NCI-H2107 treated with DMSO at 0.1 percent for 48 hours (cell line): ENCODE measurements around the gene GMNC.
A peak's percentile ranks its signal among the peaks of the same experiment; 100 is the strongest.
"Not testable (repeated sequence)": the region's sequence is repeated elsewhere in the genome, so short reads cannot be mapped to it uniquely, and the experiment has no call there.

ENCODE experiments used
- DNase-seq: peaks from one replicate; lab custom pipeline; 2025; ENCODE audit not compliant: unreplicated experiment; lab: John Stamatoyannopoulos, UW

The GMNC gene, protein sequence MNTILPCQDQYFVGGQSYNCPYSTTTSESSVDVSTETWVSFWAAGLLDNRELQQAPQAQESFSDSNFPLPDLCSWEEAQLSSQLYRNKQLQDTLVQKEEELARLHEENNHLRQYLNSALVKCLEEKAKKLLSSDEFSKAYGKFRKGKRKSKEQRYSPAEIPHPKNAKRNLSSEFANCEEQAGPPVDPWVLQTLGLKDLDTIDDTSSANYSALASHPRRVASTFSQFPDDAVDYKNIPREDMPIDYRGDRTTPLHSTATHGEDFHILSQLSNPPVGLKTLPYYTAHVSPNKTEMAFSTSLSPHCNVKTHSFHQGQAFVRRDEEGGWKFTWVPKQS

DNA sequence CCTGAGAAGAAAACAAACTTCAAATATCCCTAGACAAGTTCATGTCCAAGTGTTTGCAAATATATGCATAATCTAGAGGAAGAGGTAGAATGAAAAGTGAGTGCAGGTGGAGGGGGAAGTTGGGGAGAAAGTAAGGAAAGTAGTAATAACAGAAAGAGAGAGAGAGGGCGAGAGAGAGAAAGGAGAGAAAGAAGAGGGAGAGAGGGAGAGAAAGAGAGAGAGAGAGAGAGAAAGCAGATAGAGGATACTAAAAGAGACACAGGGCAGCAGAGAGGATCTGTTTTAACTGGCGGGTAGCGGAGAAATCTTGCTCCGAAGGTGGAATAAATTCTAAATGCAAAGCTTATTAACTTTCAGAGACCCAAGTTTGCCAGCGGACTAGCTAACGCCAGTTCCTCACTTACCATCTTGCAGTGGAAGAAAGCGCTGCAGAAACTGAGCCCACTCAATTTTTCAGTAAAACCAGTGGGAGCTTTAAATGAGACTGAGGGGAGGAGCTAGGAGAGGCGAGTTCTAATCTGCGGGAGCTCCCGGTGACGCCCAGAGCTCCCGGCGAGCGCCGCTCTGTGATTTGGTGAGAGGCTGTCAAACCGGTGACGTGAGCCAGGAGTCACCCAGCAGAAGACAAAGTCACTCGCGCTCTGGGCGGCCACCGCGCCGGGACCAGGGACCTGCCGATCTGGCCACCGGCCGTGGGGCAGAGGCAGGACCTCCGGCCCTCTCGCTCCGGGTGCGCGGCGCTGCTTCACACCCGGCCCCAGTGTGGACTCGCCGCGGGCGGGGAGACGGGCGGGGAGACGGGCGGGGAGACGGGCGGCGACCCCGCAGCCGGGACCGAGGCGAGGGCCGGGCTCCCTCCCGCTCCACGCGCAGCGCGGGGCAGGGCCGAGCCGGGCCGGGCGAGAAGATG, at the start of gene GMNC:
TSS of gene GMNC (minus strand) at position 486 of the 910 bp plus-strand sequence. CDS start at position 407, 79 bp downstream.
- no peak for DNase-seq

DNA sequence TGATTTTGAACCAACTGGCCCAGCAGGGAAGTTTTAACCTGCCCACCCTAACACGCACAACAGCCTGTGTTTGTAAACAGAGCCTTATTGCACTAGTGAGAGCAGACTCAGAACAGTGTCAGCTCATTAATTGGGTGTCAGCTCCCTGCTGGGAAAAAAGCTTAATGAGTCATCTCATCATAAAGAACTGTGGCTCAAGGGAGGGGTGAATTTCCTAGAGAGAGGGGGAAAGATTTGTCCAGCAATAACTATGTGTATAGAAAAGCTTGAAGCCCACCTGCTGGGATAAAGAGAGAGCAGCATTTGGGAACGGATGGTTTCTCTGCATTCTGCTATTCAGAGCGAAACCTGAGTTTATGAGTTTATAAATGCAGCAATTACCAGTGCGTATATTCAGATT, 48.9 kb upstream of the GMNC start:
- no peak for DNase-seq

DNA sequence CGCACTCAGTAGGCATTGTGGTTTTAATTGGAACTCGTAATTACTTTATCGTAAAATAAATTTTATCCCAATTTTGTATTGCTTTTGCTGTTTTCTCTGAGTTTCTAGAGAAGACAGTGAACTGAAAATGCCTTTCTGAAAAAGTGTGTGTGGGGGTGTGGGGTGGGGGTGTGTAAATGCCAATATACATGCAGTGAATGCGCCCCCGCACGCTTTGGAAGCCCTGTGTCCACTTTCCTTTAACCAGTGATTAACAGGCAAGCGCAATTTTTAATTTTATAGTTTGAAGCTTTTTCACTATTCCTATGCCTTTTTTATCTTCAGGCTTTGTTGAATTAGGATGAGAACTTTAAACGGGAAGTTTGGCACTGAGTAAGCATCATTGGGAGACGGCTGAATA, 47.4 kb upstream of the GMNC start:
- no peak for DNase-seq

DNA sequence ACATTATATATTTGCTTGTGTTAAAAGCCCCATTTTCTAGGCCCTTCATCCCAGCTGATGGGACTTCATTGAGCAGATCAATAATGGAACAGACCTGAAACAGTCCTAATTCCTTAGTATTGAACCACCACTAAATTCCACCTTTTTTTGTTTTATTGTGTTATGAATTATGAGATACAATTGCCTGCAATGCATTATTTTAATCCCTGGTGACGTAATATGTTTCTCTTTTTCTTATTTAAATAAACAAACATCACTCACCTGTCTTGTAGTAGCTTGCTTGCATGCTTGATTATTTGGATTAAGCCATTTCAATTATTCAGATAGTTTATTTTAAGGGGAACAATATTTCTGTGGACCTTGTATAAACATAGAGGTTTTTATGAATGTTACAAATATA, 40.7 kb upstream of the GMNC start:
- no peak for DNase-seq

DNA sequence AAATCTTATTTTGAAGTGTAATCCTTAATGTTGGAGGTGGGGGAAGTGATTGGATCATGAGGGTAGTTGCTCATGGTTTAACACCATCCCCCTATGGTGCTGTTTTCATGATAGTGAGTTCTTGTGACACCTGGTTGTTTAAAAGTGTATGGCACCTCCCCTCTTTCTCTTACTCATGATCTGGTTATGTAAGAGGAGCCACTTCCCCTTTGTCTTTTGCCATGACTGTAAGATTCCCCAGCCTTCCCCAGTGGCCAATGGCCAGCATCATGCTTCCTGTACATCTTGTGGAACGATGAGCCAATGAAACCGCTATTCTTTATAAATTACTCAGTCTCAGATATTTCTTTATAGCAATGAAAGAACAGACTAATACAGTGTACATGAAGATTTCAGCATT, 39.8 kb upstream of the GMNC start:
- no peak for DNase-seq

DNA sequence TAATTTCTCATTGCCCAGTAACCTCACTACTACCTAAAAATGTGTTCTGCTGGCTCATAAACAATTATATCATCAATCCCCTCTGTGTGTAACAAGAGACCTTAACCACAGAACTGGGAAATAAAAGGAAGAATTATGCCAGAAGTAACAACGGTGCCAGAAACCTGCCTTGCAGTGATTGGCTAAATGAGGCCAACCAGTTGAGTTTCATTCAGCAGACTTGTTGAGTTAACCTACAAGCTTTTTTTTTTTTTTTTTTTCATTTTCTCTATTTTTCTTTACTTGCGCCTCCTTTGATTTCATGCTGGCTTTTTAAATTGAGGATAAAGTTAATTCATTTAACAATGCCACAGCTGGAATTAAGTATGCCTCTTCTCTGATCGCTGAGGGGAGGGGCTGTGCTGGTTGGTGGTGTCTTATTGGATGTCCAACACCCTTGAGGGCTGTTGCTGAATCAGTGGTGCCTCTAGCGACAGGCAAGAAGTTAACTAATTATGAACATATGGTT, 30.0 kb upstream of the GMNC start:
- no peak for DNase-seq

DNA sequence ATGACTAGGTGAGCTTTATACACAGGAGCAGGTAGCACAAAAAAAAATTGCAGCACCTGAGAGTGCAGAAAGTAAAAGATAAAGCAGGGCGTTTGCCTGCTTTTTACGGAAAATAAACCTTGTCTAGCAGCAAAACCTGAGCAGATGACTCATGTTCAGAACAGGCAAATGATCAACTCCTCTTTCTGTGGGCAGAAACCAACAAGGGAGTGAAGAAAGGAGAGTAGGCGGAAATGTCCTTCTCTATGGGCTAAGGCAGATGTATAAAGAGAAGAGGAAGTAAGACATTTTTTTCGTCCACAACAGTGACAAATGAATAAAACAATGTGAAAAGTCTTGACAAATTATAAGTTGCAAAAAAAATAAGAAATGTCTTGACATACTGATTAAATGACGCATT, 24.5 kb upstream of the GMNC start:
- DNase-seq: no peak

DNA sequence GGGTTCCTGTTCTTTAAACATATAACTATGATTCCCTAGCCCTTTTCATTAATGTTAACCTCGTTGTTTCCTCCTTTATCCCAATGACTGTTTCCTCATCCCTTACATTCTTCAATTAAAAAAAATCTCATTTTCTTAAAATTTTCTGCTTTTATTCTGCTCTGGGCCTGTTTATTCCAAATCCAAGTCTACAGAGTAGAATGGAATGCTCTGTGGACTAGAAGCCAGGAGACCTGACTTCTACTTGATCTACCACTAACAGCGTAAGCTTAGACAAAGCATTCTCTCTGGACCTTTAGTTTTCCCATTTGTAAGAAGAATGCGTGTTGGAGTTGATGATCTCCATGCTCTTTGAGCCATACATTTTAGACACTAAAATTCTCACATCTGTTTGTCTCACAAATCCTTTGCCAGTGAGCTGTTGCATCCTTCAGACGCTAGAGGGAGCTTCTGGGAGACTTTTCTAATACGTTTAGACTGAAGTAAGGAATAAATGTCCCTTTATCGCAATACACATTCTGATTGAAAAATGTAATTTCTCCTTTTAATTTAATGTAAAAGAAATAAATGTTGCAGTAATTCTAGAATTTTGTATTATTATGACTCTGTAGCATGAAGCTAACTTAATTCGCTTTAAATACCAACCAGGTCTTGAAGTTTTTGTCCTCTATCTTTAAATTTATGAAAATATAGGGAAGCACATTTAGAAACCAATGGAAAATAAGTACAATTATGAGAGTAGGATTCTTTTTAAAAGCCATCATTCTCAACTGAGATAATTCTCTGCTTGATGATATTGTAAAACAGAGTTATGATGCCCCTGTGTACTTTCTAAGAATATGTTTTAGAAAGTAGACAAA, 21.7 kb upstream of the GMNC start:
- peak; percentile 64 for DNase-seq

DNA sequence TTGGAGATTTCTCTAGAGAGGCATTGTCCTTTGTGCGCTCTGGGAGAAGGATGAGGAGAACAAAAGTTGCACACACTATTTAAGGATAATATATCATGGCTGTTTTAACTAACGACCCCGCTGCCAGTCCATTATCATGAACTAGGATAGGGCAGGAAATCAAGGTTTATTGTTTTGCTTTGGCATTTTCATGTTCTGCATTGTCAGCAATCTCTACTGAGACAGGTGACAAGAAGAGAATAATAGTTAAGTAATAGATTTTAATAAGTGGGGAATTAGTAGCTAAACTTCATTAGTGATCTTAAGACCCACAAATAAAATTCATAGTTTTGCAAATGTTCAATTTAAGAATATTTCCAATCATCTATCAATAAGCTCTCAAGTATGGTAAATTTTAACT, 20.6 kb upstream of the GMNC start:
- DNase-seq: no peak

DNA sequence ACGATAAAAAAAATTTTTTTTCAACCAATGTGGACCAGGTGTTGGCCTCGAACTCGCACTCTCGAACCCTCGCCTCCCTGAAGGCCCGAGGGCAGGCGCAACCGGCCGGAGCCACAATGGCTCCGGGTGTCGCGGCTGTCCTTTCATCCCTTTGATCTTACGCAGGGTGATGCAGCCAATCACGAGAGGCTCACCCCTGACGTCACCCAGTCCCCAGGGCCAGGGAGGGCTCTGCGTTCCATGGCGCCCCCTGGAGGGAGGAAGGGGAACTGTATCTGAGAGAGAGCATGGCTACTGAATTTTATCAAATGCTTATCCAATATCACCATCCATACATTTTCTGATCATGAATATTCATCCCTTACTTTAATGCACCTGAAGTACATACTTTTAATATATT, 15.4 kb upstream of the GMNC start:
- no peak for DNase-seq

DNA sequence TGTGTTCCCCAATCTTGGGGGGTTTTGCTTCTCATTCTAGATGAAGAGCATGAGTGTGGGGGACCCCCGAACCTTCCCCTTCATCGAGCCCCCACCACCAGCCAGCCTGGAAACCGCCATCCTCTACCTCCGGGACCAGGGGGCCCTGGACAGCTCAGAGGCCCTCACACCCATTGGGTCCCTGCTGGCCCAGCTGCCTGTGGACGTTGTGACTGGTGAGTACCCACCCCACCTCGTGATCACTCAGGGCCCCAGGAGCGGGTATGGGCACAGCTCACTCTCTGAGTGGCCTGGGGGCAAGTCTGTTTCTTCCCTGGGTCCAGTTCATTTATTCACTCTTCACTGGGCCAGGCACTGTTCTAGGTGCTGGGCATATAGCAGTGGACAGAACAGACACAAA, 13.9 kb upstream of the GMNC start:
- not testable (repeated sequence) for DNase-seq

DNA sequence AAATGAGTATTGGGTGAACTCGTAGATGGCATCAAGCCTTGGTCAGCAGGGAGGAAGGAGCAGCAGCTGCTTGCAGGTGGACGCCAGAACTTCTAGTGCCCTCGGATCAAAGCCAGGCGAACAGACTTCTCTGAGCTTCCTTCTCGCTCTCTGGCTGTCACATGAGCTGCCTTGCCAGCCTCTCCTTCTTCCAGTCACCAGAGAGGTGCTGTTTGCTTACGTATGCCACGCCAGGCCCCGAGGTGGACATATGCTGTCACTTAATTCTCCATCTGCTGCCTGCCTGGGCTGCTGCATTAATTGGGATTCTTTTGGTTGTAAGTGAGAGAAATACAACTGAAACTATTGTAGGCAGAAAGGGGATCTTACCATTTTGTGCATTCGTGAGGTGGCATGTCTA, 12.6 kb upstream of the GMNC start:
- not testable (repeated sequence) for DNase-seq

DNA sequence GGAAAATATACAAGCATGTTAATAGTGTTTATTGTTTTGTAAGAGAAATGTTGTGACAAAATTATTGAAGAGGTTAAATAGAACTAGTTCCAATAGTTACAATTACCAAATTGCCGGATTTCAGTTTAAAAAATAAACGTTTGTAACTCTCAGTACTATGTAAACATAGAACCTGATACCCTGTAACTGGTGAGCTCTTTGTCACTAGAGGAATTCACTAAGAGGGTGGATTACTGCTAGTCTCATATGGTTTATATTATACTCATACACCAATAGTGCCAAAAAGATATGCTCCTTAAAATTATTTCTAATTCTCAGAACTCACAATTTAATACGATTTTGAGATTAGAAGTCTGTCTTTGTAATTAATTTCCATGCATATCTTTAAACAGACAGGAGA, 7.6 kb upstream of the GMNC start:
- DNase-seq: no peak

DNA sequence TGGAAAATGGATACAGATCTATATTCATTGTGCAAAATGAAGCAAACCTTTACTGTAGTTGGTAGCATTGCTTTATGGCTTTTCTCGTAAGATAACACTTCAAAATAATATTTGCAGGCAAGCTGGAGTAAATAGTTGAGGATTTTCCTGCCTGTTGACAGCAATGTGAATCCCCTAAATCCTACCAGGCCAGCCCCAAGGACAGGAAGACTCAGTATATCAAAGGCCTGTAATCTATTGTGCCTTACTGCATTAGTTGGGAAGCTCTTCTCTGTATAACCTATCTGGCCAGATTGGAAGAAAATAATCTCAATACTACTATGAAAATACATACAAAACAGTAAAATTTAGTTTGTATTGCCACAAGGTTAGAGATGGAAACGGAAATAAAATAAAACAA, 4.6 kb upstream of the GMNC start:
- no peak for DNase-seq

DNA sequence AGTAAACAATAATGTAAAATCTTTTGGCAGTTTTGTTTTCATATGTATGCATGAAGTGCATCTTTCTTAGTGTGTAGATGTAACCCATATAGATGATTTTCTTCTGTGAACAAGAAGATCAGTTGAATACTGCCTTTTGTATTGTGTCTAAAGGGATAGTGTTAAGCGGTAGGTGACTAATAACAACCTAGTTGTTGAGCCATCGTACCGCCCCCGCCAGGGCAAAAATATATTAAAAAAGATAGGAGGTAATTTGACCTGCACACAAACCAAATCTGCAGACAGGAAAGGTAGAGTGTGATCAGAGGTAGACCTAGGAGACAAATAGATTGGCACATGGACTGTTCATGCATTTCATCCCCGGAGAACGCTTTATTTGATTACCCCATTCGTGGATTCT, 3.3 kb upstream of the GMNC start:
- no peak for DNase-seq

DNA sequence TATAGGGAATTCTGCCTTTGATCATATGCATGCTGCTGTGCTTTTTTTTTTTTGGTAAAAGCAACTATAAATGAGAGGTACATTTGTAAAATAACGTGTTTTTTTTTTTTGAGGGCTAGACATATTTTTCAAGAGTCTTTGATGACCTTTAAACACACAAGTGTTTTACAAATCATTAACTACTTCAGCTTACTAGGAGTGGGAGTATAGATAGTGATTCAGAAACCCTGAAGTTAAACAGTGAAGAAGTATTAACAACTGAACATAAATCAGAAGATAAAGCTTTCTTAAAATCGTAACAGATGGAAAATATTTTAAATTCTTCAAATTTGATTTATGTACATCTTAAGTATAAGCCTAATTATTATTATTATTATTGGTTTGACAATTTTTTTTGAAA, 2.9 kb upstream of the GMNC start:
- DNase-seq: no peak

DNA sequence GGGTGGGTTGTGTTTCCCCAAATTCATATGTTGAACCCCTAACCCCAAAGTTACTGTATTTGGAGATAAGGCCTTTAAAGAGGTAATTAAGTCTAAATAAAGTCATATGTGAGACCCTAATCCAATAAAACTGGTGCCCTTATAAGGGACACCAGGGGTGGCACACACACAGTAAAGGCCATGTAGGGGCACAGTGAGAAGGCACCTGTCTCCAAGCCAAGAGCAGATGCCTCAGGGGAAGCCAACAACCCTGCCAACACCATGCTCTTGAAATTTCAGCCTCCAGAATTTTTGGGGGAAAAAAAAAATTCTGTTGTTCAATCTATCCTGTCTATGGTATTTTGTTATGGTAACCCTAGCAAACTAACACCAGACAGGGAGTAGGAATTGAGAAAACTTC, 1.5 kb upstream of the GMNC start:
- DNase-seq: no peak

DNA sequence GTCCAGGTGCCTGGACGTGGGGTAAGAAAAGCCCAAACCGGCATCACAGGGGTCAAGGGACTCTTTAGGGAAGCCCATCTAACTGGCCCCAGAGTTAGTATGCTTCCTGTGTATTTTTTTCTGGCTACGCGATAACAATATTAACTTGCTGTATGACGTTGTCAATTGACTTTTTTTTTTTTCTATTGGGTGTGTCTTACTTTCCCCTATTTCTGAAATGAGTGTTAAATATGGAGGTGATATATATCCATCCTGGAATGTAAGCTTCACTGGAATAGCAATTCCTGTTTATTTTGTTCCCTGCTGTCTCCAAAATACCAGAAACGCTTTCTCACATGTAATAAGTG, 598 bp upstream of the GMNC start:
- no peak for DNase-seq

DNA sequence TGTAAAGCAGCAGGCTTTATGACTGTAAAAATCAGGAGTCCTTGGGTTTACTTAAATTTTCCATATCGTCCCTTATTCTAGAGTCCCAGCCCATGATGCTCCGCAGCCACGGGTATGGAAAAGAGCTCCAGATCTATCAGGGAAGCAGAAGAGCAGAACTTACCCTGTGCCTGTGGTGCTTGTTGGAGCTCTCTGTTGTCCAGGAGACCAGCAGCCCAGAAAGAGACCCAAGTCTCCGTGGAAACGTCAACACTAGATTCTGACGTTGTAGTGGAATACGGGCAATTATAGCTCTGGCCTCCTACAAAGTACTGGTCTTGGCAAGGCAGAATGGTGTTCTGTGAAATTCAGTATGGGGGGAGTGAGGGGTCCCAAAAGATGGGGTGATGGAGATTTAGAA, 2.0 kb downstream of the GMNC start:
- DNase-seq: no peak

DNA sequence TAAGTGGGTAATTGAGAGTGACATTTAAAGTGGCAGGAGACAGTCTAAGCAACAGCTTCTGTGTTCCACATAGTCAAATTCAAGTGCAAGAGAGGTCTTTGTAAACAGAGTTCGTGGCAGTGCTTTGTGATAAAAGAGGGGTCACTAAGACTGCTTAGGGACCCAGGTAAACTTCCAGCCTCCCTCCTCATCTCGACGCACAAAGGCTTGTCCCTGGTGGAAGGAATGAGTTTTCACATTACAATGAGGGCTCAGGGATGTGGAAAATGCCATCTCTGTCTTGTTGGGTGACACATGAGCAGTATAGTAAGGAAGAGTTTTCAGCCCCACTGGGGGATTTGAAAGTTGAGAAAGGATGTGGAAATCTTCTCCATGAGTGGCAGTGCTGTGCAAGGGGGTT, 7.3 kb downstream of the GMNC start:
- DNase-seq: no peak

DNA sequence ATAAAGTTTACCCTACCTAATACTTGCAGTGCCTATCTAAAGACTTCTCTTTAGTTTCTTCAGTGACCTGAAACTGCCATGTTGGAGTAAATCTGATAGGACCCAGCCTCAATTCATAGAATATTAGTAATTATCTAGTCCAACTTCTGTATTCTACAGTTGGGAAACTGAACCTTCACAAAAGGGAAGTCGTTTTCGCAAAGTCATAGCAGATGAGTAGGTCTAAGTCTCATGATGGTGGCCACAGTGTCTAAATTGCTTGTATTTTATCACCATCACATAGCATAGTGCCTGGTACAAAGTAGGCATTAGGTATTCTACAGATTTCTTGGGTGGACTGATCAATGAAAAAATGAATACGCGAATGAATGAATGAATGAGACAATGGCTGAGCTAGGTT, 8.4 kb downstream of the GMNC start:
- DNase-seq: no peak
